Stimulated activated CD8-positive, alpha-beta memory T cell treated with anti-CD3 and anti-CD28 coated beads, Interleukin-4, amount 100 ng/mL, for 4 hours (primary cell): ENCODE data around the gene RRAD.

Experiments
- DNase-seq, 2 donors: peaks; one replicate each; pipeline ENCODE4 v3.0.0-alpha.2; 2020; ENCODE audit warnings: low read depth in 2 of 2, low spot score in 1 of 2

RRAD gene

GRCh38 chr16:66881964-66882508 is 43.3 kb downstream of the RRAD start:
- DNase-seq, result no peak

GRCh38 chr16:66881560-66881959 is 43.8 kb downstream of the RRAD start:
- DNase-seq, result no peak

GRCh38 chr16:66881014-66881417 is 44.3 kb downstream of the RRAD start:
- no peak for DNase-seq

- DNase-seq, result peak; percentile 76 to 79
Observed at GRCh38 chr16:66880288-66881013, 44.9 kb downstream of the RRAD start, which contains the start of gene PDP2. PDP2 (plus strand) TSS chr16:66880515; CDS start chr16:66884285, 3,770 bp downstream.

GRCh38 chr16:66878067-66878466 is 47.3 kb downstream of the RRAD start:
- peak in 1 of 2 donors; percentile 27 for DNase-seq

GRCh38 chr16:66874079-66874775 is 51.1 kb downstream of the RRAD start:
- DNase-seq, result no peak

GRCh38 chr16:66873685-66874055 is 51.7 kb downstream of the RRAD start:
- DNase-seq, result no peak

- peak; percentile 64 to 80 for DNase-seq
Observed at GRCh38 chr16:66872943-66873684, 52.2 kb downstream of the RRAD start.

- no peak for DNase-seq
Observed at GRCh38 chr16:66872559-66872942, 52.8 kb downstream of the RRAD start.

GRCh38 chr16:66871840-66872239 is 53.5 kb downstream of the RRAD start:
- DNase-seq, result no peak
